ENCODE results near the gene ATXN10. TPM values are rescaled to one million over a fixed set of nuclear protein-coding genes. Genes with fewer than 3 reads are reported as not detected.

The ATXN10 gene
- total and polyA plus RNA-seq, 2 experiments from 2014 or later, result 99.0 to 163 TPM

- Mint-ChIP-seq H3K27ac (no peak overlapping the region), H3K9me3 (no peaks in the 10 kb centered on the region; the same call in 2 of the 3 replicates), H3K4me3 (no peak overlapping the region), H3K27me3 (ENCODE audit: insufficient read depth, low read depth, poor library complexity) (peaks cover 10% of the 10 kb centered on the region), H3K4me1 (peaks cover 2% of the 10 kb centered on the region; the same call in 2 of the 3 replicates), H3K36me3 (ENCODE audit: low read depth) (no peaks in the 10 kb centered on the region)
- no peaks in the 10 kb centered on the region for H3K27me3 ChIP-seq (ENCODE audit: insufficient read depth)
- H3K4me3 ChIP-seq, result no peak overlapping the region
- H3F3A ChIP-seq (replicated peaks; ENCODE audit: low read depth), result no peaks in the 10 kb centered on the region
- ATAC-seq, result peak; percentile 65
- no peaks in the 10 kb centered on the region for H3K79me2 ChIP-seq (replicated peaks; ENCODE audit: insufficient read depth)
- no peak for TF ChIP-seq STAT1 (IDR thresholded peaks at IDR 0.05; ENCODE audit: unreplicated experiment)
- TF ChIP-seq ETS1 (IDR thresholded peaks at IDR 0.05), result no peak
- TF ChIP-seq JUNB (IDR thresholded peaks at IDR 0.05; ENCODE audit: unreplicated experiment), result no peak
- no peak for TF ChIP-seq NANOG (IDR thresholded peaks at IDR 0.05; ENCODE audit: borderline replicate concordance)
- no peak for TF ChIP-seq ZNF331 (CRISPR knock-in tag; IDR thresholded peaks at IDR 0.05; ENCODE audit: low read depth)
- TF ChIP-seq REST (IDR thresholded peaks at IDR 0.05; ENCODE audit: unreplicated experiment), result no peak
- no peak for TF ChIP-seq EZH2phosphoT487 (IDR thresholded peaks at IDR 0.05; ENCODE audit: unreplicated experiment)
- TF ChIP-seq POLR2AphosphoS5 (IDR thresholded peaks at IDR 0.05; ENCODE audit: low read depth), result no peak
- TF ChIP-seq EZH2 (IDR thresholded peaks at IDR 0.05; ENCODE audit: low read depth, unreplicated experiment), result no peak
- TF ChIP-seq ZNF114 (CRISPR knock-in tag; IDR thresholded peaks at IDR 0.05), result no peak
- no peak for TF ChIP-seq CTCF (conservative IDR thresholded peaks at IDR 0.05; ENCODE audit: low read depth in 2 of 2)
- no peak for TF ChIP-seq ZNF462 (CRISPR knock-in tag; IDR thresholded peaks at IDR 0.05)
- TF ChIP-seq CREB1 (CRISPR knock-in tag; IDR thresholded peaks at IDR 0.05; ENCODE audit: low read depth), result no peak
- H4K20me1 ChIP-seq (replicated peaks; ENCODE audit: insufficient read depth), result no peaks in the 10 kb centered on the region
- DNase-seq (ENCODE audit: low spot score), result peak; percentile 66
- H3K4me2 ChIP-seq, result no peak overlapping the region
- no peaks in the 10 kb centered on the region for H3K9me2 ChIP-seq (ENCODE audit: insufficient read depth)
- H3K27ac ChIP-seq (ENCODE audit: low read depth), result no peak overlapping the region
- no peaks in the 10 kb centered on the region for H3K36me3 ChIP-seq (ENCODE audit: insufficient read depth)
- H3K4me1 ChIP-seq (ENCODE audit: insufficient read depth), result peaks cover under 1% of the 10 kb centered on the region; the same call in 1 of the 2 replicates
- H2AFZ ChIP-seq, result no peak overlapping the region
Observed at GRCh38 chr22:45891021-45891421, 219.4 kb downstream of the ATXN10 start.

All from GM23338 (cell line).